ENCODE measurements around the gene CIDEC.

The CIDEC gene

DNA sequence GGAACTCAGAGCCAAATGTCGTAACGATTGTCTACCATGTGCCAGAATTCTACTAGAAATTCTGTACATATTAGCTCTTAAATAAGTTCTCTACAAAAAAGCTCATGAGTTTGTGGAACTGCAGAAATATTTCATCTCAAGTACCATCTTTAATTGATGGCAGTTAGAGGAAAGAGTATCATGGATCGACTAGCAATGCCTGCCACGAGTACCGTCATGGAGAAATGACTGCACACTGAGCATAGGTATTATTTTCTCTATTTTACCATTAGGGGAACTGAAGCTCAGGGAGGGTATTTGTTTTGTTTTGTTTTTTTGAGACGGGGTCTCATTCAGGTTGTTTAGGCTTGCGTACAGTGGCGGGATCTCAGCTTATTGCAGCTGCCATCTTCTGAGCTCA lies 39.0 kb downstream of the CIDEC start:
- no peak for DNase-seq

GRCh38 chr3:9838856-9839255 lies 41.2 kb downstream of the CIDEC start:
- no peak for DNase-seq

DNA sequence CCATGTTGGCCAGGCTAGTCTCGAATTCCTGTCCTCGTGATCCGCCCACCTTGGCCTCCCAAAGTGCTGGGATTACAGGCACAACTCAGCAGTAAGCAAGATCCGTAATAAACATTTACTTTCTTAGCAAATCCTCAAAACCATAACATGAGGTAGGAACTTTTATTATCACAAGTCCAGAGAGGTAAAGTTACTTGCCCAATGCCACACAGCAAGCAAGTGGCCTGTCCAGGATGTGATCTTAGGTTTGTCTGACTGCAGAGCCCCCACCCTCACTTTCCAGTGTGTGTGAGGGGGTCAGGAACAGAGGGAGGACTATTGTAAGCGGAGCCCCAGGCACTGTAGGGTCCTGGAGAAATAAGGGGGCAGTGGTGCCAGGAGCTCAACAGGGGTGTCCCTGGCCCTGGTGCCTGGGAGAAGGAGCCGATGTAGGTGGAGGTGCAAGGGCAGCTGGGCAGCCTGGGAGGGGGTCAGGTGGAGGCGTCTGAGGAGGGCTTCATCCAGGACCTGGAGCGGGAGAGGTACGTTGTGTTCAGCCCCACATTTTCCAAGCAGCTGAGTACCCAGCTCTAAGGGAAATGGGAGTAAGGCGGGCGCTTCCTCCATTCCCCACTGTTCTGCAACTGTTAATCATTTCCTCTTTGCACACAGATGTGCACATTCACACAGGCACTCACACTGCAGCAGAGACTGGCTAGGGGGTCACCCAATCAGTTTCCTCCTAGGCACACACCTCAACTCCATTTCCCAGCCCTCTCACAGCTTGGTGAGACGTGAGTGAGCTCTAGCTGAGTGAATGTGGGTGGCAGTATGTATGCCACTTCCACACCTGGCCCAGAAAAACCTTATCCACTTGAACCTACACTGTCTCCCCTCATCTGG lies 42.1 kb downstream of the CIDEC start:
- DNase-seq, result no peak

GRCh38 chr3:9834520-9835380 lies 45.3 kb downstream of the CIDEC start:
- DNase-seq, result no peak

- DNase-seq, result no peak
Observed at GRCh38 chr3:9833078-9833477, 47.0 kb downstream of the CIDEC start.

DNA sequence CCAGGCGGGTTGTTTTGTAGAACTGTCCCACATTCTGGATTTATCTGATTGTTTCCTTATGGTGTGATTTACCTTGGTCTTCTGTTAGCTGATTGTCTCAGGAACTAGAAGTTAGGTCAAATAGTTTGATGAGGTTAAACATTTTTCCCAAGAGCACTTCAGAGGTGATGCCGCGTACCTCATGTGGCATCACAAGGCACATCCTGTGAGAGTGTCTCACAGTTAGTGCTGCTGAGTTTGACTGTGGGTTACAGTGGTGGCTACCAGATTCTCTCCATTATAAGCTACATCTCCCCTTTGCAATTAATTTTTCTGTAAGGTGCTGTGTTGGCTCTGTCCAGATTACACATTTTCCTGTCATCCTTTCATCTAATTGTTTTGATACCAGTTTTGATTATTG lies 48.8 kb downstream of the CIDEC start:
- DNase-seq, result no peak

DNA sequence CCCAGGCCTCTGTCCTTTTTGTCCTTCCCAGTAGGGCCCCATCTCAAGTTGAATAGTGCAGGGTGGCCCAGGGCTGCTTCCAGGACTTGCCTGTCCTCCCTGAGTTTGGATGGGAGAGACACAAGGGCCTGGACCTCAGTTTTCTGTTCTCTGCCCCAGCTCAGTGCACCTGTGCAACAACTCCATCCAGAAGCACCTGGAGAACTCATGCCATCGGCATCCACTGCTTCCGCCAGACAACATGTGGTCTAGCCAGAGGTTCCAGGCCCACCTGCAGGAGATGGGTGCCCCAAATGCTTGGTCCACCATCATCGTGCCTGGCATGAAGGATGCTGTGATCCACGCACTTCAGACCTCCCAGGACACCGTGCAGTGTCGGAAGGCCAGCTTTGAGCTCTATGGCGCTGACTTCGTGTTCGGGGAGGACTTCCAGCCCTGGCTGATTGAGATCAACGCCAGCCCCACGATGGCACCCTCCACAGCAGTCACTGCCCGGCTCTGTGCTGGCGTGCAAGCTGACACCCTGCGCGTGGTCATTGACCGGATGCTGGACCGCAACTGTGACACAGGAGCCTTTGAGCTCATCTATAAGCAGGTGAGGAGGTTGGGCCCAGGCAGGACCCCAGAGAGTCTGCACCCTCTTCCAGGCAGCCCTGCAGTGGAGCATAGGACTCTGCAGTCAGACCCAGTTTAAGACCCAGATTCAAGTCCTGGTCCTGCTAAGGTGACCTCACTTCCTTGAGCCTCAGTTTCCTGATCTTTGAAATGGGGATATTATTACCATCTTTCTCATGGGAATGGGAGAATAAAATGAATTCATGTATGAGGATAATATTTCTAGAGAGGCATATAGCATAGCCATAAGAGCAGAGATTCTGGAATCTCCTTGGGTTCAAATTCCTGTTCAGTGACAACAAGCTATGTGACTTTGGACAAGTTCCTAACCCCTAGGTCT lies 51.0 kb downstream of the CIDEC start:
- DNase-seq, result no peak

- DNase-seq, result peak; percentile 5
Observed at GRCh38 chr3:9826815-9827573, 53.1 kb downstream of the CIDEC start.

DNA sequence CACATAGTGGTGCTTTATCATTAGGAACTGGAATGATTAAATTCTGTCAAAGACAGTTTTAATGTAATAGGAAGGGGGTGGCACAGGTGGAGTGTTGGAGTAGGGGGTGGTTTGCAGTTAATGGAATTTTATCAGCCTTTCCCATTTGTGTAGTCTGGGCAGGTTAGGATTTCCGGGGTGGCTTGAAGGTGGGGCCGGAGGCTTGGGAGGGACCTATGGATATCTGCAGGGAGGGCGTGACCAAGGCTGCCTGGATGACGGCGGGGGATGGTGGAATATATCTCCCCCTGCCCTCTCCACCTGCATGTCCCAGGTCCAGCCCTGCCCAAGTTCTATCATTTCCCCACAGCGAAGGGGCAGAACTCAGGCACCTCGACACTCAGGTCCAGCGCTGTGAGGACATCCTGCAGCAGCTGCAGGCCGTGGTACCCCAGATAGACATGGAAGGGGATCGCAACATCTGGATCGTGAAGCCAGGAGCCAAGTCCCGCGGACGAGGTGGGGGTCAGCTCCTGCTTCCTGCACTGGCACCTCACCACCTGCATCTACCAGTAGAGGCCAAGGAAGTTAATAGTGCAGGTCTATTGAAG lies 54.5 kb downstream of the CIDEC start:
- no peak for DNase-seq

- DNase-seq, result no peak
Observed at GRCh38 chr3:9820946-9821345, 59.1 kb downstream of the CIDEC start.

DNA sequence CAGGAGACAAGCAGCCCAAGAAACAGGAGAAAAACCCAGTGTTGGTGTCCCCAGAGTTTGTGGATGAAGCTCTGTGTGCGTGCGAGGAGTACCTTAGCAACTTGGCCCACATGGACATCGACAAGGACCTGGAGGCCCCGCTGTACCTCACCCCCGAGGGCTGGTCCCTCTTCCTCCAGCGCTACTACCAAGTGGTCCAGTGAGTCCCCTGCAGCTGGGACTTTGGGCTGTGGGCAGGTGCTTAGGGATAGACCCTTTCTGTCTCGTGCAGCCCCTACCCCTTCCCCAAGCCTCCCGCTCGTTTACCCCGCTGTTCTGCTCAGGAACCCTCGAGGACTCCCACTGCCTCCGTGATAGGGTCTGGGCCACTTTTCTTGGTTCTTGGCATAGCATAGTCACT lies 59.5 kb downstream of the CIDEC start:
- DNase-seq, result no peak

GRCh38 chr3:9818666-9819335 lies 61.3 kb downstream of the CIDEC start:
- DNase-seq, result no peak

DNA sequence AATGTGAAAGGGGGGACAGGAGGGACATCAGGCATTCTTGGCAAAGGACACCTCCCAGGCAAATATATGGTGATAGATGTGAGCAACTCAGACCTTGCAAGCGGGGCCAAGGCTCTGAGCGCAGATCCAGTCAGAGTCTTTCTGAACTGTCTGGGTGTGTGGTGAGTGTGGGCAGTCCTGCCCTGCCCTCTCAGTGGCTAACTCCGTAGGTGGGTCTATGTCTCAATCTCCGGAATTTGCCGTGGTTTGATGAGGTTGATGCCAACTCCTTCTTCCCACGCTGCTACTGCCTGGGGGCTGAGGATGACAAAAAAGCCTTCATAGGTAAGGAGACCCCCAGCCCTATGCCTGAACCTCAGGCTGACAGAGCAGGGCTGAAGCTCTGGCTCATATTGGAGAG lies 62.6 kb downstream of the CIDEC start:
- DNase-seq, result no peak
